ENCODE measurements around the gene MYH9.
"Not testable (repeated sequence)": the region's sequence is repeated elsewhere in the genome, so short reads cannot be mapped to it uniquely, and the experiment has no call there.

MYH9 gene

DNA sequence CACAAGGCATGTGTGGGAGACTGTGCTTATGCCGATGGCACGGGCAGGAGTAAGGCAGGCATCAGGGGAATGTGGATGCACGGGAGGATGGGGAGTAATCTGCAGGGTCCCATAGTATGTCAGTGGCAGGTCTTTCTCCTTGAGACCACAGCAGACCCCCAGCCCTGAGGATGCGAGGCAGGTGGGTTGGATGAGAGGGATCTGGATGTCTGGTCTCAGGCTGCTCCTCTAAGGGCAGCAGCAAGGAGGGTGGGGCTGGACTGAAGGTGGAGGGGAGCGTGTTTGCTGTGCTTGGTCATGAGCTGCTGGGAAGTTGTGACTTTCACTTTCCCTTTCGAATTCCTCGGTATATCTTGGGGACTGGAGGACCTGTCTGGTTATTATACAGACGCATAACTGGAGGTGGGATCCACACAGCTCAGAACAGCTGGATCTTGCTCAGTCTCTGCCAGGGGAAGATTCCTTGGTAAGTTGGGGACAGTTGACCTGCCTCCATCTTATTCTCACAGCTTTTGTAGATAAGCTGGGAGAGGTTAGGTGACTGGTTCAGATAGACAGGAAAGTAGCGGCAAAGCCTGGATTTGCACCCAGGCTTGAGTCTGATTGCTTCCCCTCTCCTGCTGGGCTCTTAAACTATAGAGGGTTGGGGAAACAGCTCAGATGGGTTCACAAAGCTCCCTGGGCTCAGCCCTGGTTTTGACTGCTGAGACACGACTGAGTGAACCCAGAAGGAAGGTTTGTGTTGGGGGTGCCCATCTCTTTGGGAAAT, 134.8 kb downstream of the MYH9 start, which contains the start of gene APOL1:
TSS of gene APOL1 (plus strand) at position 380 of the 769 bp plus-strand sequence. CDS start 1,823 bp downstream, outside the sequence.
- no peaks in the 10 kb centered on the region for H3K27me3 ChIP-seq
- H3K27ac ChIP-seq, result peak within 1 kb of the TSS; percentile 65 to 67
- peaks cover 0 to 22% (median 16%) of the 10 kb centered on the region in 4 donors for H3K4me1 ChIP-seq
- H3K36me3 ChIP-seq, result no peaks in the 10 kb centered on the region
- no peak for TF ChIP-seq CTCF (IDR thresholded peaks at IDR 0.05)
- DNase-seq, result no peak
- intact Hi-C loops (cut with DNase I; ENCODE audit: low total_unique reads), result no loop called here
- peak within 1 kb of the TSS; percentile 37 to 51 for H3K4me3 ChIP-seq
- H3K9me3 ChIP-seq, result no peaks in the 10 kb centered on the region

- H3K9me3 ChIP-seq; DNase-seq; H3K36me3 ChIP-seq; intact Hi-C loops (cut with DNase I; ENCODE audit: low total_unique reads); H3K4me3 ChIP-seq; H3K27me3 ChIP-seq: not testable (repeated sequence)
- Histone ChIP-seq H3K4me1 (peaks cover 0 to 22% (median 16%) of the 10 kb centered on the region in 4 donors), H3K27ac (peak overlapping the region in 1 of 2 donors; percentile 67)
Measured at GRCh38 chr22:36251979-36252608, 135.7 kb downstream of the MYH9 start.

GRCh38 chr22:36250292-36250960, 137.3 kb downstream of the MYH9 start:
- H3K4me1 ChIP-seq, result peaks cover 0 to 23% (median 17%) of the 10 kb centered on the region in 4 donors
- DNase-seq; H3K9me3 ChIP-seq; intact Hi-C loops (cut with DNase I; ENCODE audit: low total_unique reads); H3K36me3 ChIP-seq; H3K27ac ChIP-seq; H3K4me3 ChIP-seq; H3K27me3 ChIP-seq: not testable (repeated sequence)

DNA sequence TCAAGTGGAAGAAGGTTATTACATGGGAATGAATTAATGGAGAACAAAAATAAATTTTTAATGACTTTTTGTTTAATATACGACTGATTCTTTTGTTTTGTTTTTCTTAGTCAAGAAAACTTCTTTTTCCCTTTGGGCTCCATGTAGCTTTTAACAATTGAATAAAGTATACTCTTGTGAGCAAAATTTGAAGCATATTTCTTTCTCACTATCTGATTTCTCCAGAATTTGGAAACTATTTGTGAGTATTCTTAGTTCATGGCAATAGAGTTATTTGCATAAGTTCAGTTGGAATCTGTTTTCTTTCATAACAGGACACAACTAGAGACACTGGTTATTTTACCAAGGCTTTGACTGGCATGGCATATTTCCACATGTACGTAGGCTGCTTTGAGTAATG, 138.6 kb downstream of the MYH9 start:
- Histone ChIP-seq H3K27ac (no peak overlapping the region), H3K36me3 (no peaks in the 10 kb centered on the region), H3K9me3 (no peaks in the 10 kb centered on the region), H3K4me1 (peaks cover 0 to 24% (median 19%) of the 10 kb centered on the region in 4 donors), H3K27me3 (no peaks in the 10 kb centered on the region), H3K4me3 (no peak overlapping the region)
- DNase-seq, result no peak
- no peak for TF ChIP-seq CTCF (IDR thresholded peaks at IDR 0.05)
- intact Hi-C loops (cut with DNase I; ENCODE audit: low total_unique reads), result no loop called here

DNA sequence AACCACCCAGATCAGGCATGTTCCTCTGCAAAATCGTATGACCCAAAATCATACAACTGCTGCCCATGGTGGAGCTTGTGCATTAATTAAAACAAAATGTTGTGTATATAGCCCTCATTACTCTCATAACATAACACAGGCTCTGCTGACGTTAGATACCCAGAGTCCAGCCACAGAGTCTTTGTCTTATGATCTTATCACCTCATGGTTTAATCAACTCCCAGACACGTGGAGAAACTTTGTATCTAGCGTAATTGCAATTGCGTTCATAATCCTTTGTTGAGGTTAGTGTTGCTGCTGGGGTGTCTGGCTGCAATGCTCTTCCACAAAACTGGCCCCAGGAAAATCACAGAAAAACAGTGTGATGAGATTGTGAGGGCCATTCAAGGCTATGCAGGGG, 139.8 kb downstream of the MYH9 start:
- Histone ChIP-seq H3K4me3 (no peak overlapping the region), H3K36me3 (no peaks in the 10 kb centered on the region), H3K4me1 (peaks cover 0 to 22% (median 19%) of the 10 kb centered on the region in 4 donors), H3K9me3 (no peaks in the 10 kb centered on the region), H3K27me3 (no peaks in the 10 kb centered on the region), H3K27ac (no peak overlapping the region)
- DNase-seq, result no peak
- intact Hi-C loops (cut with DNase I; ENCODE audit: low total_unique reads), result no loop called here
- no peak for TF ChIP-seq CTCF (IDR thresholded peaks at IDR 0.05)

- no peak for TF ChIP-seq CTCF (IDR thresholded peaks at IDR 0.05)
- intact Hi-C loops (cut with DNase I; ENCODE audit: low total_unique reads), result no loop called here
- H3K27ac ChIP-seq, result no peak overlapping the region
- H3K27me3 ChIP-seq, result no peaks in the 10 kb centered on the region
- H3K9me3 ChIP-seq, result no peaks in the 10 kb centered on the region
- H3K4me1 ChIP-seq, result peaks cover 0 to 19% (median 18%) of the 10 kb centered on the region in 4 donors
- no peak overlapping the region for H3K4me3 ChIP-seq
- DNase-seq, result no peak
- H3K36me3 ChIP-seq, result no peaks in the 10 kb centered on the region
Measured at GRCh38 chr22:36246718-36247117, 141.0 kb downstream of the MYH9 start.

All from tibial artery (tissue), 4 donors.